Neutrophil (primary cell): Measurements from ENCODE around the gene SLC25A22.

Experiments used
- H3K27ac ChIP-seq: fragments of 200-600 bp; sonication (generic); 2 replicates; pipeline ENCODE4 v1.5.1; 2016; ENCODE audit warnings: mild to moderate bottlenecking, moderate library complexity
- H3K27me3 ChIP-seq: fragments of 200-600 bp; sonication (generic); 2 replicates; pipeline ENCODE4 v1.6.0; 2016; ENCODE audit warnings: mild to moderate bottlenecking
- H3K36me3 ChIP-seq: fragments of 200-600 bp; sonication (generic); 2 replicates; pipeline ENCODE4 v1.5.1; 2017
- H3K4me1 ChIP-seq, 2 experiments: fragments of 200-600 bp in 1 of 2; sonication (generic) in 1 of 2; 1 replicate in 1 of 2; 2 replicates in 1 of 2; pipeline versions ENCODE4 v1.5.1 to v1.6.1; 2013 to 2016; ENCODE audit warnings: low read depth in 1 of 2, low read length in 1 of 2, mild to moderate bottlenecking in 1 of 2, moderate library complexity in 1 of 2; ENCODE audit not compliant: control insufficient read depth in 1 of 2, insufficient read depth in 1 of 2
- H3K4me3 ChIP-seq, 2 experiments: fragments of 200-600 bp in 1 of 2; sonication (generic) in 1 of 2; 1 replicate in 1 of 2; 2 replicates in 1 of 2; pipeline ENCODE4 v1.5.1; 2013 to 2016; ENCODE audit warnings: low read depth in 1 of 2, low read length in 1 of 2, mild to moderate bottlenecking in 1 of 2, moderate library complexity in 1 of 2
- H3K9me3 ChIP-seq: fragments of 200-600 bp; sonication (generic); 2 replicates; pipeline ENCODE4 v1.5.1; 2016
- CTCF ChIP-seq: fragments of 200-600 bp; sonication (generic); IDR thresholded peaks from 2 replicates; pipeline ENCODE4 v1.5.1; 2016; ENCODE audit warnings: antibody characterized with exemption

The SLC25A22 gene

DNA sequence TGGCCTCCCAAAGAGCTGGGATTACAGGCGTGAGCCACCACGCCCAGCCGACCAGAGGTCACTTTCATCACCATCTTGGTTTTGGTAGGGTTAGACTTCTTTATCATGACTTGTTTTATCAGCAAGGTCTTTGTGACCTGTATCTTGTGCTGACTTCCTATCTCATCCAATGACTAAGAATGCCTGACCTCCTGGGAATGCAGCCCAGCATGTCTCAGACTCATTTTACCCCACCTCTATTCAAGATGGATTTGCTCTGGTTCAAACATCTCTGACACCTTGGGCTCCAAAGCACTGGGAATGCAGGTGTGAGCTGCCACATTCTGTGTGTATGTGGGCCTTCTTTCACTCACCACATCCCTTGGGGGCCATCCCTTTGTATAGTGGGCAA, 55.9 kb downstream of the SLC25A22 start:
- H3K27me3 ChIP-seq, result no peaks in the 10 kb centered on the region
- peaks cover 36 to 43% of the 10 kb centered on the region in 2 experiments for H3K4me1 ChIP-seq
- H3K36me3 ChIP-seq, result no peaks in the 10 kb centered on the region
- no peak overlapping the region for H3K27ac ChIP-seq
- no peak overlapping the region for H3K4me3 ChIP-seq
- TF ChIP-seq CTCF, result no peak
- H3K9me3 ChIP-seq, result no peaks in the 10 kb centered on the region
